LNCAP (cell line): ENCODE data around the gene NR2F1.

Experiments
- CTCF ChIP-seq: fragments of 450-650 bp; IDR thresholded peaks from 2 replicates; pipeline ENCODE4 v1.5.1; 2017; ENCODE audit warnings: mild to moderate bottlenecking

NR2F1 gene

GRCh38 chr5:93582677-93583438, at the start of gene NR2F1:
NR2F1 (plus strand) TSS chr5:93583222; CDS start chr5:93585024, 1,802 bp downstream.
- no peak for TF ChIP-seq CTCF

GRCh38 chr5:93545872-93546271, 37.1 kb upstream of the NR2F1 start:
- no peak for TF ChIP-seq CTCF

- no peak for TF ChIP-seq CTCF
These were observed 25.9 kb upstream of the NR2F1 start for GRCh38 chr5:93557021-93557604.

- TF ChIP-seq CTCF = no peak
These were observed 16.9 kb upstream of the NR2F1 start for GRCh38 chr5:93566091-93566490.

- TF ChIP-seq CTCF = no peak
These were observed 15.6 kb upstream of the NR2F1 start for GRCh38 chr5:93567424-93567823.

- no peak for TF ChIP-seq CTCF
These were observed 13.5 kb upstream of the NR2F1 start for GRCh38 chr5:93569300-93570160.

GRCh38 chr5:93570294-93571113, 12.5 kb upstream of the NR2F1 start:
- TF ChIP-seq CTCF = no peak
